Breast epithelium (tissue), 4 donors: ENCODE measurements around the gene PARD3B. TPM values are rescaled to one million over a fixed set of nuclear protein-coding genes. Genes with fewer than 3 reads are reported as not detected.

Experiments
- DNase-seq, 2 donors: peaks; one replicate each; pipeline ENCODE4 v3.0.0-alpha.2; 2019; ENCODE audit warnings: low spot score in 2 of 2
- H3K27ac ChIP-seq, 2 donors: fragments of 200-600 bp; sonication (generic) in 1 of 2; one replicate each; pipeline ENCODE4 v1.5.1; 2016 to 2019; ENCODE audit warnings: mild to moderate bottlenecking in 1 of 2
- H3K27me3 ChIP-seq, 2 donors: fragments of 200-600 bp; sonication (generic) in 1 of 2; one replicate each; pipeline versions ENCODE4 v1.5.1 to v1.6.0; 2017 to 2019; ENCODE audit warnings: control low read depth in 1 of 2, mild to moderate bottlenecking in 1 of 2
- H3K36me3 ChIP-seq: fragments of 200-600 bp; one replicate; pipeline ENCODE4 v1.5.1; 2019
- H3K4me1 ChIP-seq, 2 donors: fragments of 200-600 bp; sonication (generic); one replicate each; pipeline ENCODE4 v1.5.1; 2016 to 2019; ENCODE audit warnings: control low read depth in 1 of 2
- H3K4me3 ChIP-seq, 3 donors: fragments of 200-600 bp; sonication (generic); 1 replicate in 2 of 3; 2 replicates in 1 of 3; pipeline ENCODE4 v1.5.1; 2016 to 2019; ENCODE audit warnings: mild to moderate bottlenecking in 3 of 3, moderate library complexity in 2 of 3
- H3K9me3 ChIP-seq, 2 donors: fragments of 200-600 bp; sonication (generic) in 1 of 2; one replicate each; pipeline ENCODE4 v1.5.1; 2016 to 2019; ENCODE audit warnings: control low read depth in 1 of 2
- POLR2A ChIP-seq: fragments of 450-650 bp; IDR thresholded peaks from one replicate; pipeline ENCODE4 v1.6.1; 2016; ENCODE audit warnings: antibody characterized with exemption, mild to moderate bottlenecking, moderate library complexity
- POLR2AphosphoS5 ChIP-seq, 3 donors: sonication (generic); formaldehyde crosslinking; IDR thresholded peaks; one replicate each; pipeline ENCODE4 v1.6.1; 2017; ENCODE audit warnings: antibody characterized with exemption in 3 of 3
- intact Hi-C: fragments of 100-400 bp; cut with DNase I; formaldehyde crosslinking; loops from one replicate; pipeline ENCODE4 v1.15.1; 2023; ENCODE audit warnings: low total_unique reads
- total RNA-seq, 3 donors: library from RNA; depleted of rRNA; stranded (reverse); fragments of >200 nt; gene quantifications; one replicate each; pipeline ENCODE4 v1.1.0, GENCODE V29; 2016
- TF ChIP-seq, protein P1 (sequence below), 3 donors: fragments of 450-650 bp; IDR thresholded peaks; one replicate each; pipeline ENCODE4 v1.5.1; 2016 to 2017; ENCODE audit warnings: antibody characterized with exemption in 3 of 3, mild to moderate bottlenecking in 3 of 3, moderate library complexity in 3 of 3

The PARD3B gene
- total RNA-seq, 3 donors from 2014 or later: 24.6 to 66.2 (median 25.9) TPM

DNA sequence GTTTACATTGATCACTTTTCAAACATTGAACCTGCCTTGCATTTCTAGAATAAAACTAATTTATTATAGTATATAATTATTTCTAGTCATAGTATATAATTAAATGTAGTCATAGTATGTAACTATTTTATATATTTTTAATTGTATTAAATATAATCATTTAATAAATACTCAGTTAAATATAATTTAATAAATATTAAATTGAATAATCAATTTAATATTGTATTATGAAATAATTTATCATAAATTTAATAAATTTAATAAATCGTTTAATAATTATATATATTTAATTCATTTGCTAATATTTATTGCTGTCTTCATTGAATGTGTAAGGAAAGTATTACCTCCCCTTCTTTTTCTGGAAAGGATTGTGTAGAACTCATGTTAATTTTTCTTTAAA lies 911.4 kb downstream of the PARD3B start:
- intact Hi-C loops: no loop called here

DNA sequence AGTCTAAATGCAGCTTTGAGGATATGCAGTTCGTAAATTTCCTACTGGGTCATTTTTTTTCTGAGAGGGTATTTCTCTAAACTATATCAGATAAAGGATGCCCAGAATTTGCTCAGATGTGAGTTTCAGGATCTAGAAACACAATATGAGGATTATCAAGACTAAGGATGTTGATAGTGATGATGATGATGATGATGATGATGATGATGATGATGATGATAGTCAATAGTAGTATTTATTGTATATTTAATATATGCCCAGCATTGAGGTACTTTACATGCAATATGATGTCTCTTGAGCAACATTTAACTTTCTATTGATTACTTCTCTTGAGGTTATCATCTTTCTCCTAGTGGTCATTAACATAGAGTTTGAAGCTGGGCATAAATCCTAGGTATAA lies 914.9 kb downstream of the PARD3B start:
- intact Hi-C loops: loop anchor here (5.0 kb wide), 1 partner anchor 233 kb away; no protein-coding TSS in a partner anchor
- H3K9me3 ChIP-seq: no peaks in the 10 kb centered on the region
- H3K4me3 ChIP-seq: no peak overlapping the region
- DNase-seq: no peak
- H3K4me1 ChIP-seq: no peaks in the 10 kb centered on the region
- H3K27me3 ChIP-seq: no peaks in the 10 kb centered on the region
- no peak overlapping the region for H3K27ac ChIP-seq
- TF ChIP-seq POLR2AphosphoS5 (IDR thresholded peaks at IDR 0.05) (no peak), POLR2A (no peak)
- TF ChIP-seq, protein P1, sequence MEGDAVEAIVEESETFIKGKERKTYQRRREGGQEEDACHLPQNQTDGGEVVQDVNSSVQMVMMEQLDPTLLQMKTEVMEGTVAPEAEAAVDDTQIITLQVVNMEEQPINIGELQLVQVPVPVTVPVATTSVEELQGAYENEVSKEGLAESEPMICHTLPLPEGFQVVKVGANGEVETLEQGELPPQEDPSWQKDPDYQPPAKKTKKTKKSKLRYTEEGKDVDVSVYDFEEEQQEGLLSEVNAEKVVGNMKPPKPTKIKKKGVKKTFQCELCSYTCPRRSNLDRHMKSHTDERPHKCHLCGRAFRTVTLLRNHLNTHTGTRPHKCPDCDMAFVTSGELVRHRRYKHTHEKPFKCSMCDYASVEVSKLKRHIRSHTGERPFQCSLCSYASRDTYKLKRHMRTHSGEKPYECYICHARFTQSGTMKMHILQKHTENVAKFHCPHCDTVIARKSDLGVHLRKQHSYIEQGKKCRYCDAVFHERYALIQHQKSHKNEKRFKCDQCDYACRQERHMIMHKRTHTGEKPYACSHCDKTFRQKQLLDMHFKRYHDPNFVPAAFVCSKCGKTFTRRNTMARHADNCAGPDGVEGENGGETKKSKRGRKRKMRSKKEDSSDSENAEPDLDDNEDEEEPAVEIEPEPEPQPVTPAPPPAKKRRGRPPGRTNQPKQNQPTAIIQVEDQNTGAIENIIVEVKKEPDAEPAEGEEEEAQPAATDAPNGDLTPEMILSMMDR (IDR thresholded peaks at IDR 0.05): no peak
- no peaks in the 10 kb centered on the region for H3K36me3 ChIP-seq

More for the DNA sequence above, 911.4 kb downstream of the PARD3B start:
- no peak for DNase-seq
- TF ChIP-seq, protein P1 (IDR thresholded peaks at IDR 0.05): no peak
- no peak for TF ChIP-seq POLR2A
- TF ChIP-seq POLR2AphosphoS5 (IDR thresholded peaks at IDR 0.05): no peak
- no peaks in the 10 kb centered on the region for H3K4me1 ChIP-seq
- no peak overlapping the region for H3K27ac ChIP-seq
- no peaks in the 10 kb centered on the region for H3K36me3 ChIP-seq
- H3K4me3 ChIP-seq: no peak overlapping the region
- H3K27me3 ChIP-seq: no peaks in the 10 kb centered on the region
- no peaks in the 10 kb centered on the region for H3K9me3 ChIP-seq

DNA sequence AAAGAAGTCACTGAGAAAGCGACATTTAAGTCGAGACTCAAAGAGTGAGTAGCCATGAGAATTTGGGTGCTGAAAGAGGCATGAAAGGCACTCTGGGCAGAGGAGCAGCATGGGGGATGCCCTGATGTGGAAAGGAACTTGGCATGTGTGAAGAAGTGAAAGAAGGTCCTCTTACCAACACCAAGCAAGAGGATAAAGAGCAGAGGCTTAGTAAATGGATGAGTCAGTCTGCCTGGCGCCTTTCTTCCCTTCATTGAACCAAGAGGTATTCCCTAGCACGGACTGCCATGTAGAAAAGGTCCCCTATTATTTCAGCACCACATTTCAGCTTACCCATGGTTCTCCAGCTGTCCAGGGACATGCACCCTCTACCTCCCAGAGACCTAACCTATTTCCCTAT lies 915.9 kb downstream of the PARD3B start:
- Histone ChIP-seq H3K4me1 (no peaks in the 10 kb centered on the region), H3K9me3 (no peaks in the 10 kb centered on the region), H3K27me3 (no peaks in the 10 kb centered on the region), H3K27ac (no peak overlapping the region), H3K36me3 (no peaks in the 10 kb centered on the region), H3K4me3 (no peak overlapping the region)
- DNase-seq: no peak
- intact Hi-C loops: loop anchor here (5.0 kb wide), 1 partner anchor 234 kb away; no protein-coding TSS in a partner anchor
- TF ChIP-seq, protein P1 (IDR thresholded peaks at IDR 0.05): no peak
- TF ChIP-seq POLR2A: no peak
- TF ChIP-seq POLR2AphosphoS5 (IDR thresholded peaks at IDR 0.05): no peak

DNA sequence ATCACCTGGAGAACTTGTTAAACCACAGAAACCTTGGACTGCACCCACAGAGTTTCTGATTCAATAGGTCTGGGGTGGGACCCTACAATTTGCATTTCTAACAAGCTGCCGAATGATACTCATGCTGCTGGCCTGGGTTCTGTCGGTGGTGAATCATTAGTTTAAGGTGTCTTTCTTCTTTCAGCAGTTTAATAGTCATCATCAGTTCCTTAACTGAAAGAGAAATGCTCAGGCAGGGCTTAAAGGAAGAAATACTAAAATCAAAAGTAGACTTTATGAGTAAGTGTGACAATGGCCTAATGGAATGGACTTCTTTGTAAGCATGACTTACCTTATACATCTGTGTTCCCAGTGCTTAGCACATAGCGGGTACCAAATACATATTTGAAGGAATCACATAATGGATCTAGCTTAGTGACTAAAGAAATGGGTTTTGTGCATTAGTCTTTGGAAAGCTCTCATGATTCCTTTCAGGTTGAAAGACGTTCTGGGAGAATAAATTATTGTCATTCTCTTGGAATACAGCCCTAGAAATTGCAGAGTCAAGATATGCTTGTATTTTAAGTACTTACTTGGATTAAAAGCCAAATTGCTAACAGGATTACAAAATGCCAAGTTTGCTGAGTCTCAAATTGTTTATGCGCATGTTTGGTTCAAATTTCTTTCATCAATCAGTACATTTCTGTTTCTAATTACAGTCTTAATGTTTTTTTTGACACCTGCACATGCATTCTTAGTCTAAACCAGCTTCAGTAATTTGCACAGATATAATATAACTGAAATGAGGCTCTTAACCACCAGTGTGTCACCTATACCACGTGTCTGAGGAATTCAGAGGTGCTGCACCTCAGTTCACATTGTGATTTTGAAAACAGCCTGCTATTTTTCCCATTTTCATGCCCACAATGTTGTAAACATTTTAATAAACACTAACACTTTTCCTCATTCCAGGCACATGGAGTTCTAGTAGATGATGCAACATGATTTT lies 916.7 kb downstream of the PARD3B start:
- no peak overlapping the region for H3K27ac ChIP-seq
- intact Hi-C loops: loop anchor here (5.0 kb wide), 1 partner anchor 235 kb away; no protein-coding TSS in a partner anchor
- no peaks in the 10 kb centered on the region for H3K36me3 ChIP-seq
- no peaks in the 10 kb centered on the region for H3K9me3 ChIP-seq
- H3K4me3 ChIP-seq: no peak overlapping the region
- TF ChIP-seq POLR2AphosphoS5 (IDR thresholded peaks at IDR 0.05): no peak
- TF ChIP-seq POLR2A: no peak
- TF ChIP-seq, protein P1 (IDR thresholded peaks at IDR 0.05): no peak
- H3K27me3 ChIP-seq: no peaks in the 10 kb centered on the region
- no peak for DNase-seq
- no peaks in the 10 kb centered on the region for H3K4me1 ChIP-seq
